Activated naive CD4-positive, alpha-beta T cell (primary cell): ENCODE results near the gene ABCG2.
"Not testable (repeated sequence)": the region's sequence is repeated elsewhere in the genome, so short reads cannot be mapped to it uniquely, and the experiment has no call there.

Experiments used
- DNase-seq, 4 experiments: peaks; one replicate each; lab custom pipeline; 2025; lab: John Stamatoyannopoulos, UW

The ABCG2 gene

DNA sequence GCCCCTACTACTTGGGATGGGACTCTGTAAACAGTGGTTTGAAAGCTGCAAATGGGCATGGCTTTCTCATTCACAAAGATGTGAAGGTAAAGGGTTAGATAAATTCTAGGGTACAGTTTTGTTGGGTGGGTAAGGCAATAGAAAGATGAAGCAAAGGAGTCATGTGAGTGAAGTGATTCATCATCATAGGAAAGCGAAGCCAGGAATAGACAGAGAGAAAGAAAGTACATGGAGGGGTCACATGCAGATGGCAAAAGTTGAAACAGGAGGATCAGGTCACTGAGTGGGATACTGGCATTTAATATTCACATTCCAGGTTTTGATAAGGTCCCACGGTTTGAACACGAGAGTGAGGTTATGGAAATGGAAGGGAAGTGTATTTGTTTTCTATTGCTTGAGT lies 8.2 kb upstream of the ABCG2 start:
- no peak for DNase-seq

- no peak for DNase-seq
Observed at GRCh38 chr4:88163336-88163735, 4.9 kb upstream of the ABCG2 start.

- DNase-seq, result no peak
Observed at GRCh38 chr4:88162626-88163025, 4.2 kb upstream of the ABCG2 start.

DNA sequence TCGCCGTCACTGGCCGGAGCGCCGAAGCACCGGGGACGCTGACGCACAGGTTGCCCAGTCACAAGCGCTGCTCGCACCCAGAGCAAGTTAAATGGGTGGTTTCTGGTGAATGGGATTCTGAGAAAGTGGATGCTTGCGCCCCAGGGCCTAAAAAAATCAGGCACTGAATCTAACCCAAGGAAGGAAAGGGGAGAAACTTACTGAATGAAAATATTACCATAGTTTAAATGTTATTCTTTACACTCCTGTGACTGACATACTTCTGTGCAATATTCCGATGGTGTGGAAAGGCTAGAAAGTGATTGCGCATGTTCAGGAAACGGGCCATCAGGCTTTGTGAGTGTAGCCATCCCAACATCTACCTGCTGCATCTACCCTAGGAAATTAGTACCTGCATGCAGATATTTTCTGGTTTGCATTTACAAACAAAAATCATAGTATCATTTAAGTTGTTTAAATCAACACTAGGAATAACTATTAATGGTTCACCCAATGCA lies 838 bp upstream of the ABCG2 start:
- no peak for DNase-seq

DNA sequence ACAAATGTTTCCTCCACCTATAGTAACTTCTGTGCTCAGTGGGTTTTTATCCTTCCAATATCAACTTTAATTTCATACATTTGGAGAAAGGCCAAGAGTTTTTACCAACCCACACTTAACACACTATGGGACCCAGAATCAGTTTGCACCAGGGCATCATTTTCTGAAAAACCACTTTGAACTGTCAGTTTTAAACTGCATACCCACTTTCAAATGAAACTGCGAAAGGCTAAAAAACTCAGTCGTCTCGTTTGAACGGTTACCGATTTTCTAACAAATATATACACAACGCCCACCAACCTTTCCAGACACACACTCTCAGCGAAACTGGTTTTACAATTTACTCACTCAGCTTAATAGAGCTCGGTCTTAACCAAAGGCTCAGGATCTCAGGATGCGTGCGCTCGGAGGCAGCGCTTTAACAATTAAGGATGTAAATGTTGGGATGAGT lies 376 bp downstream of the ABCG2 start:
- no peak for DNase-seq

GRCh38 chr4:88152331-88152730 lies 6.1 kb downstream of the ABCG2 start:
- not testable (repeated sequence) for DNase-seq

DNA sequence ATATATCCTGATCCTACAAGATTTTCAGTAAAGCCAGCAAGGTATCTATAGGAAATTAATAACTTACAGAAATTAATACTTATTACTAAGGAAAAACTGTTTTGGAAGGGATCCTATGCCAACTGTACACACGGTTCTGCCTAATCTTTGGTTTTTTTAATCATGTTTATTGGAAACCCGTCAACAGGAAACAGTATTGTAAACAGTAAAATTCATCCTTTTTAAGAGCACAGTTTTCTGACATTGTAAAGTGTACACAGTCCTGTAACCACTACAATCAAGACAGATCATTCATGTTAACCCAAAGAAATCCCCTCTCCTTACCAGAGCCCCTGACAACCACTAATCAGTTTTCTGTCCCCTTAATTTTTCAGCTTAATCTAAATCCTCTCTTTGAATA lies 9.9 kb downstream of the ABCG2 start:
- DNase-seq, result no peak

GRCh38 chr4:88147799-88148217 lies 10.6 kb downstream of the ABCG2 start:
- DNase-seq, result no peak

DNA sequence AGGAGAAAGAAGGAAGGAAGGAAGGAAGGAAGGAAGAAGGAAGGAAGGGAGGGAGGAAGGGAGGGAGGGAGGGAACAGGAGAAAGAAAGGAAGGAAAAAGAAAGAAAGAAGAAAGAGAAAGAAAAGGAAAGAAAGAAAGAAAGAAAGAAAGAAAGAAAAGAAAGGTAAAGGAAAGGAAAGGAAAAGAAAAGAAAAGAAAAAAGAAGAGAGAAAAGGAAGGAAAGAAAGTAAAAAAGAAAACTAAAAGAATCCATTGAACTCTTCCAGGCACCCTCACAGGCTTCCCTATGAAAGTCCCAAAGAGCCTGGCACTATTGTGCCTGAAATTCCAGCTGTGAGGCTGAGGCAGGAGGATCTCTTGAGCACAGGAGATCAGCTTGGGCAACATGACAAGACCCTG lies 11.5 kb downstream of the ABCG2 start:
- DNase-seq, result no peak

- DNase-seq, result no peak
Observed at GRCh38 chr4:88144866-88145300, 13.6 kb downstream of the ABCG2 start.

DNA sequence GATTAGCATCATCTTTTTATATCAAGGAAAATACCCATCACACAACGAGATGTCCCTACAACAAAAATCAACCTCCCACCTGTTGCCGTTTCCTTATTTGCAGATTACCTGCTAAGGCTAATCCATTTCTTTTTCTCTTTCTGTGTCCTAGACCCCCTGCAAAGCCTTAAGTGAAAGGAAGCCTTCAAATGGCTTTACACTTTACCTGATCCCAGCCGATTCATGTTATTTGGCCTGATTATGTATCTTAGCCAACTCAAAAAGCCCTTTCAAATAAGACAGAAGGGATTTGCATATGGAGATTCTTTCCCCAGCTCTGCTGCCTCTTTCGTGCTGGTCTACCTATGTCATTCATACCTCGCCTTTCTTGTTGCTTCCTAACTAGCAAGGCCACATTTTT lies 14.4 kb downstream of the ABCG2 start:
- no peak for DNase-seq

DNA sequence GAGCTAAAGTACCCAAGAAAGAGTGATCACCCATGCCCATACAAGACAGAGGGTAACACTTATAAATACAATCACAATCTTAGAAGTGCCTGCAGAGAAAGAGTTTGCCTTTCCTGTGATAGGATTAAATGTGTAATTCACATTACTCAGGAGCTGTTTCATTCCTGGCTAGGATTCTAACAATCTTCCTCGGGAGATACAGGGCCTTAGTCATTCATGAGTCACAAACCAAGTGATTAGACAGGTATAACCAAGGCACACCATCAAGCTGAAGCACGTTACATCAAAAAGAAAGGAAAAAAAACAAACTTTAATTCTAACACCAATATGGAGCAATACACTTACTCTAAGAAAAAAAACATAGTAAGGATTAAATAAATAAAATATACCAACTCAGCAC lies 14.9 kb downstream of the ABCG2 start:
- DNase-seq, result no peak

GRCh38 chr4:88138561-88138960 lies 19.9 kb downstream of the ABCG2 start:
- DNase-seq, result no peak

- no peak for DNase-seq
Observed at GRCh38 chr4:88137112-88137511, 21.3 kb downstream of the ABCG2 start.

- no peak for DNase-seq
Observed at GRCh38 chr4:88136249-88136648, 22.2 kb downstream of the ABCG2 start.

- no peak for DNase-seq
Observed at GRCh38 chr4:88135356-88135663, 23.1 kb downstream of the ABCG2 start.

DNA sequence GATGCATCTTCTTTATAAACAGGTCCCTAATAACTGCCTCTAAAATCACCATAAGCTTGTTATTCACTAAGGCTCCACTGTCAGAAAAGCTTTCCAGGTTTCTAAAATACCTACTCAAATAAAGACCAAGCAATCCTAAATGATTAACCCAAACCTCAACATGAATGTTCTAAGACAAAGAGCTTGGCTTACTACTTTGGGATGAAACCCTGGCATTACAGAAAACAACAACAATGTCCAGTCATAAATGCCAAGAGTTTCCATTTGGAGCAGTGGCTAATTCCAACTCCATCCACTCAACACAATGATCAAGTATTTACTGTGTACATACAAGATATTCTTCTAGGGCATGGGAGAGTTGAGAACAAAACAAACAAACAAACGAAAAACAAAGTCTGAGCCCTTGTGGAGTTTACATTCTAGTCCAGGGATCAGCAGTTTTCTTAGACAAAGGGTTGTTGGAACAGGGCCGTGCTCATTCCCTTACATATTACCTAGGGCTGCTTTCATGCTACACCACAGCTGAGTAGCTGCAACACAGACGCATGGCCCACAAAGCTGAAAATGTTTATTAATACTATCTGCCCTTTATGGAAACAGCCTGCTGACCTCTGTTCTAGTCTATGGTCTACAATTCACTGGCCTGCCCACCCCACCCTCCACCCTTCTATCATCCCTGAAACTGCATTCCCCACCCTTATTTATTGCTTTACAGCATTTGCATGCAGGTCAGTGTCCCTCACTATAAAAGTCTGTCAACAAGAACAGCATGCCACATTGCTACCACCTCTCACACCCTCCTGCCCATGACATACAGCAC lies 23.7 kb downstream of the ABCG2 start:
- DNase-seq, result no peak

DNA sequence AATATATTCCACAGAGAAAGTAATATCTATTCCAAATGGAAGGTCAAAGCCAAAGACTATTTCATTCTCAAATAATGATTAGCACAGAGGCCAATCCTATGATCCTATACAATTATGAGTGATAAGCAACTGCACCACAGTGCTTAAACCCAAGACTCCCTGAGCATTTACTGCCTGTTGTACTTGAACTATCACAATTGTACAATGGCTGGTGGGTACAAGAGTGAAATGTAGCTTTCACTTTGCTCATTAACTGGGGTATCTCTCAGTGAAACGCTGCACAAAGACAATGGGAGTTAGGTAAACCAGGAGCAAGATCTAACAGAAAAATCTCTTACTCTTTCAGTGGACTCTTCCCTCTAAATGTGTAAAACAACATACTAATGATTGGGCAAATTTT lies 24.3 kb downstream of the ABCG2 start:
- no peak for DNase-seq

- no peak for DNase-seq
Observed at GRCh38 chr4:88130544-88131305, 27.7 kb downstream of the ABCG2 start.

DNA sequence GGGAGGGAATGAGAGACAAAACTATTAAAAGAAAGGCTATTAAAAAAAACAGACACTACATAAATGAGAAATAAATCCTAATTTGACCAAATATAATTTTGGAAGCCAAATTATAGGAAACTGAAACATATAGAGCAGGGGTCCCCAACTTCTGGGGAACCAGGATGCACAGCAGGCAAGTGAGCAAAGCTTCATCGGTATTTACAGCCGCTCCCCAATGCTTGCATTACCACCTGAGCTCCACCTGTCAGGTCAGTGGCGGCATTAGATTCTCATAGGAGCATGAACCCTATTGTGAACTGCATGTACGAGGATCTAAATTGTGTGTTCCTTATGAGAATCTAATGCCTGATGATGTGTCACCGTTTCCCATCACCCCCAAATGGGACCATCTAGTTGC lies 28.4 kb downstream of the ABCG2 start:
- DNase-seq, result no peak

DNA sequence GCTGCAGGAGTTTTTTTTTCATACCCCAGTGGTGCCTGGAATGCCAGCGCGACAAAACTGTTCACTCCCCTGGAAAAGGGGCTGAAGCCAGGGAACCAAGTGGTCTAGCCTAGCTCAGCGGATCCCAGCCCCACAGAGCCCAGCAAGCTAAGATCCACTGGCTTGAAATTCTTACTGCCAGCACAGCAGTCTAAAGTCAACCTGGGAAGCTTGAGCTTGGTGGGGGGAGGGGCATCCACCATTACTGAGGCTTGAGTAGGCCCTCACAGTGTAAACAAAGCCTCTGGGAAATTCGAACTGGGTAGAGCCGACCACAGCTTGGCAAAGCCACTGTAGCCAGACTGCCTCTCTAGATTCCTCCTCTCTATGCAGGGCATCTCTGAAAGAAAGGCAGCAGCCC lies 36.2 kb downstream of the ABCG2 start:
- DNase-seq, result not testable (repeated sequence)

DNA sequence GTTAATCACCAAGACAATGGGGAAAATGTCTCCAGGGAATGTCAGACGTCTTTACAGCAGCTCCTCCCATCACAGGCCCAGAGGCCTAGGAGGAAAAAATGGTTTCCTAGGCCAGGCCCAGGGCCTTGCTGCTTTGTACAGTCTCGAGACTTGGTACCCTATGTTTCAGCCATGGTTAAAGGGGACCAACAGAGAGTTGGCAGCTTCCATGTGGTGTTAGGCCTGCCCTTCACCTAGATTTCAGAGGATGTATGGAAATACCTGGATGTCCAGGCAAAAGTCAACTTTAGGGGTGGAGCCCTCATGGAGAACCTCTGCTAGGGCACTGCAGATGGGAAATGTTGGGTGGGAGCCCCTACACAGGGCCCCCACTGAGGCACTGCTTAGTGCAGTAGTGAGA lies 38.5 kb downstream of the ABCG2 start:
- no peak for DNase-seq

DNA sequence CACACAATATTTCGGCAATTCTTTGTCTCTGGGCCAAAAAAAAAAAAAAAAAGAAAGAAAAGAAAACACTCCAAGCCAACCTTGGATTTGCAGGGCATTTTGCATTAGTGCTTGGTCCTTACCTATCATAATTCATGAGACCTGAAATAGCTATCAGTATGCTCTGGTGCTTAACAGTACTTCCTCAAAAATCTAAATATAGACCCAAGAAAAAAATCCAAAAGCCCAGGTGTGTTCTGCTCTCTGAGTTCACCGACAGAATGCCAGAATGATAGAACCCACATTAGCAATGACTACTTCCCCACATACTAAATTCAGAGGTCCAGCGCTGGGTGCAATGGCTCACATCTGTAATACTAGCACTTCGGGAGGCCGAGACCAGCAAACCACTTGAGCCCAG lies 42.9 kb downstream of the ABCG2 start:
- DNase-seq, result no peak
